IPS-18c (cell line): ENCODE data around the gene HNRNPA1.
"Not testable (repeated sequence)": the region's sequence is repeated elsewhere in the genome, so short reads cannot be mapped to it uniquely, and the experiment has no call there.

Source experiments
- H3K4me3 ChIP-seq: 2 replicates; pipeline ENCODE4 v1.7.0; 2013; ENCODE audit warnings: low read depth, mild to moderate bottlenecking, low read length, moderate library complexity; ENCODE audit not compliant: insufficient read depth
- H3K9me3 ChIP-seq: one replicate; pipeline ENCODE4 v1.6.1; 2013; ENCODE audit warnings: mild to moderate bottlenecking, low read length, moderate library complexity; ENCODE audit not compliant: control insufficient read depth, insufficient read depth

The HNRNPA1 gene

GRCh38 chr12:54311051-54311450, 30.5 kb downstream of the HNRNPA1 start:
- H3K9me3 ChIP-seq, result no peaks in the 10 kb centered on the region
- no peak overlapping the region for H3K4me3 ChIP-seq

- H3K4me3 ChIP-seq, H3K9me3 ChIP-seq: not testable (repeated sequence)
Measured at GRCh38 chr12:54312309-54312708, 31.8 kb downstream of the HNRNPA1 start.

- H3K4me3 ChIP-seq, result no peak overlapping the region
- no peaks in the 10 kb centered on the region for H3K9me3 ChIP-seq
Measured at GRCh38 chr12:54321363-54321762, 40.8 kb downstream of the HNRNPA1 start.

- Histone ChIP-seq H3K4me3 (peak within 1 kb of the TSS; percentile 85), H3K9me3 (no peaks in the 10 kb centered on the region)
Measured at GRCh38 chr12:54324617-54325441, 44.3 kb downstream of the HNRNPA1 start, which contains the start of gene COPZ1. COPZ1 (plus strand) TSS chr12:54325131; CDS start chr12:54325164, 33 bp downstream.

GRCh38 chr12:54325442-54326109, 45.0 kb downstream of the HNRNPA1 start:
- H3K9me3 ChIP-seq, result not testable (repeated sequence)
- peak overlapping the region; percentile 85 for H3K4me3 ChIP-seq

- no peaks in the 10 kb centered on the region for H3K9me3 ChIP-seq
- H3K4me3 ChIP-seq, result no peak overlapping the region
Measured at GRCh38 chr12:54328595-54329337, 48.2 kb downstream of the HNRNPA1 start.

GRCh38 chr12:54329759-54330158, 49.2 kb downstream of the HNRNPA1 start:
- Histone ChIP-seq H3K9me3 (no peaks in the 10 kb centered on the region), H3K4me3 (no peak overlapping the region)

GRCh38 chr12:54330442-54330841, 49.9 kb downstream of the HNRNPA1 start:
- Histone ChIP-seq H3K4me3 (no peak overlapping the region), H3K9me3 (no peaks in the 10 kb centered on the region)

- H3K9me3 ChIP-seq, result no peaks in the 10 kb centered on the region
- no peak overlapping the region for H3K4me3 ChIP-seq
Measured at GRCh38 chr12:54331461-54331860, 50.9 kb downstream of the HNRNPA1 start.

- H3K9me3 ChIP-seq, result no peaks in the 10 kb centered on the region
- H3K4me3 ChIP-seq, result no peak overlapping the region
Measured at GRCh38 chr12:54333420-54334034, 53.0 kb downstream of the HNRNPA1 start.
